ENCODE data around the gene UBE2QL1.

The UBE2QL1 gene

DNA sequence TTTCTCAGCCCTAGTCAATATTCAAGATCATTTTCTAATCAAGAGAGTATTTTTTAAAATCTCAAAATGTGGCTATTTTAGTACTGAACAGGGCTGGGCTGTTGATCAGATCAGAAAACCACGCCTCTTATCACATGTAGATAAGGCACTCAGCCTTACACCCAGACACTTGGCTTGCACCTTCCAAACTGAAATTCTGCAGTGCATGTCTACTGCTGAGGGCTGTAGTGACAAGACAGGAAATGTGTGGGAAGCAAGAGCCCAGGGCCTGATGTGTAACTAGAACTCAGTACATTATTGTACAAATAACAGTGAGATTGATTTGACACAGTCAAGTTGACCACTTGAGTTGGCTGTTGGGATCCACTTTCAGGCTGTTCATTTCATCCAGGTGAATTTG lies 48.6 kb downstream of the UBE2QL1 start:
- DNase-seq, result no peak
- in situ Hi-C loops (cut with HindIII; ENCODE audit: low pct_ligation_motif_present, low sequenced_read_pairs), result no loop called here
- Histone ChIP-seq H3K36me3 (replicated peaks) (no peaks in the 10 kb centered on the region), H3K4me3 (ENCODE audit: low read depth, low read length) (no peak overlapping the region), H3K27me3 (replicated peaks) (no peaks in the 10 kb centered on the region), H3K27ac (no peak overlapping the region)
- TF ChIP-seq, protein P1, sequence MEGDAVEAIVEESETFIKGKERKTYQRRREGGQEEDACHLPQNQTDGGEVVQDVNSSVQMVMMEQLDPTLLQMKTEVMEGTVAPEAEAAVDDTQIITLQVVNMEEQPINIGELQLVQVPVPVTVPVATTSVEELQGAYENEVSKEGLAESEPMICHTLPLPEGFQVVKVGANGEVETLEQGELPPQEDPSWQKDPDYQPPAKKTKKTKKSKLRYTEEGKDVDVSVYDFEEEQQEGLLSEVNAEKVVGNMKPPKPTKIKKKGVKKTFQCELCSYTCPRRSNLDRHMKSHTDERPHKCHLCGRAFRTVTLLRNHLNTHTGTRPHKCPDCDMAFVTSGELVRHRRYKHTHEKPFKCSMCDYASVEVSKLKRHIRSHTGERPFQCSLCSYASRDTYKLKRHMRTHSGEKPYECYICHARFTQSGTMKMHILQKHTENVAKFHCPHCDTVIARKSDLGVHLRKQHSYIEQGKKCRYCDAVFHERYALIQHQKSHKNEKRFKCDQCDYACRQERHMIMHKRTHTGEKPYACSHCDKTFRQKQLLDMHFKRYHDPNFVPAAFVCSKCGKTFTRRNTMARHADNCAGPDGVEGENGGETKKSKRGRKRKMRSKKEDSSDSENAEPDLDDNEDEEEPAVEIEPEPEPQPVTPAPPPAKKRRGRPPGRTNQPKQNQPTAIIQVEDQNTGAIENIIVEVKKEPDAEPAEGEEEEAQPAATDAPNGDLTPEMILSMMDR (IDR thresholded peaks at IDR 0.05; ENCODE audit: low read depth, low read length, missing control alignments), result no peak

DNA sequence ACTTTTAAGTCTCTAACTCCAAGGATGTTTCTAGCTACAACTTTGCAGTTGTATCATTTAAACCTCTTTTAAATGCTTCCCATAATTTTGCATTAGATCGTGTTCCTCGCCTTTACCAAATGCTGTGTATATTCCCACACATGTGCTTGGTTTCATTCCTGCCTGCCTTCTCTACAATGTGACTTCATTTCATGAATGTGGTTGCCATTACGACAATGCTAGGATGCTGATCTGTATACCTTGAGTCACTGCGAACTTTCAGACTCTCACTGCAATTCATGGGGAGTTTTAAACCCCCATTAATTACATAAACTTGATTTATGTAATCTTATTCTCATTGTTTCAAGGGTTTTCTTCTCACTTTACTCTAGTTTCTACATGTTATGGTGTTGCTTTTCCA lies 50.3 kb downstream of the UBE2QL1 start:
- Histone ChIP-seq H3K36me3 (replicated peaks) (no peaks in the 10 kb centered on the region), H3K27me3 (replicated peaks) (no peaks in the 10 kb centered on the region), H3K4me3 (ENCODE audit: low read depth, low read length) (no peak overlapping the region), H3K27ac (no peak overlapping the region)
- DNase-seq, result no peak
- TF ChIP-seq, protein P1 (IDR thresholded peaks at IDR 0.05; ENCODE audit: low read depth, low read length, missing control alignments), result no peak
- in situ Hi-C loops (cut with HindIII; ENCODE audit: low pct_ligation_motif_present, low sequenced_read_pairs), result no loop called here

DNA sequence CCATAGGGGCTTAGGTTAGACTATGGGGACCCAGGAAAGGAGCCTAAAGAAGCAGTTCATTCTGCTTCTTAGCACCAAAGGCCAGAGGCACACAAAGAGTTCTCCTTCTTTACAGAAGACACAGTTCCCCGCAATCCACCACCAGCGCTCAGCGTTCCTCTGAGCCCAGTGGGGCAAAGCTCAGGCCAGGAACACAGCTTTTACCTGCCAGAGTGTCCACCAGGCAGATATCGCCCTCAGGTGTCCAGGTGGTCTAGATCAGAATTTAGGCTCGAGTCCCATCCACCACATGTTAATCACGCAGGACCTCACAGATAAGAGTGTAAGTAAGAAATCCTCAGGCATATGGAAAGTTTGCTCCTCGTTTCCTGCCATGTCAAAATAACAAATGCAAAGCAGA lies 53.0 kb downstream of the UBE2QL1 start:
- in situ Hi-C loops (cut with HindIII; ENCODE audit: low pct_ligation_motif_present, low sequenced_read_pairs), result no loop called here
- Histone ChIP-seq H3K4me3 (ENCODE audit: low read depth, low read length) (no peak overlapping the region), H3K27me3 (replicated peaks) (no peaks in the 10 kb centered on the region), H3K27ac (no peak overlapping the region), H3K36me3 (replicated peaks) (no peaks in the 10 kb centered on the region)
- TF ChIP-seq, protein P1 (IDR thresholded peaks at IDR 0.05; ENCODE audit: low read depth, low read length, missing control alignments), result no peak
- no peak for DNase-seq

DNA sequence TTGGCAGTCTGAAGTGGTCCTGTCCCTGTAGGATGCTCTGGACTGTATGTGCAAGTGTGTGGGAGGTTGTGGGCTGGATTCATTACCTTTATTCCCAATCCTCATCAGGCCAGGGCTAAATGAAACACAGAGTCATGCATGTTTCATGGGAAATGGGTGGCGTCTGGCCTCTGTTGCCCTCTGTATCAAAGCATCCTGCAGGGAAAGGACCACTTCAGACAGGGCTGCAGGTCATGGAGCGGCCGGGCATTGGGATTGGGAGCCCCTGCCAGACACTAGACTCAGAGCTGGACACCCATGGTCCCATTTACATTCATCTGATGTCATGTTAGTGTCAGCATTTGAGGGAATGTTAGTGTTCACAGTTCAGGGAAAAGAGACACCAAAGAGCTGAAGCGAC lies 53.8 kb downstream of the UBE2QL1 start:
- no peaks in the 10 kb centered on the region for H3K36me3 ChIP-seq (replicated peaks)
- DNase-seq, result no peak
- in situ Hi-C loops (cut with HindIII; ENCODE audit: low pct_ligation_motif_present, low sequenced_read_pairs), result no loop called here
- H3K4me3 ChIP-seq (ENCODE audit: low read depth, low read length), result no peak overlapping the region
- no peak overlapping the region for H3K27ac ChIP-seq
- H3K27me3 ChIP-seq (replicated peaks), result no peaks in the 10 kb centered on the region
- TF ChIP-seq, protein P1 (IDR thresholded peaks at IDR 0.05; ENCODE audit: low read depth, low read length, missing control alignments), result no peak

DNA sequence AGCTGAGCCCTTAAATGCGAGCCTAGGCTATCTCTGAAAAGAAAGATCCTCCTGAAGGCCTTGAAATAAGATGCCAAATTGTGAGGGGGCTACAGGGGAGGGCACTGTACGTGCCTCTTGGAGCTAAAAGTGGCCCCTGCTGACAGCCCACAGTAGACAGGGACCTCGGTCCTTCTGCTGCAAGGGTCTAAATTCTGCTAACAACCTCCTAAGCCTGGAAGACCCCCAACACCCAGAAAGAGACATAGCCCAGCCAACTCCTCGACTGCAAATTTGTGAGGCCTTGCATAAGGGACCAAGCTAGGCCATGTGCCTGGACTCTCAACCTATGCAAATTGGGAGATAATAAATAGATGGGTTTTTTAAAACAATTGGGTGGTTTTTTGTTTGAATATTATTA lies 54.7 kb downstream of the UBE2QL1 start:
- H3K27me3 ChIP-seq (replicated peaks), result no peaks in the 10 kb centered on the region
- in situ Hi-C loops (cut with HindIII; ENCODE audit: low pct_ligation_motif_present, low sequenced_read_pairs), result no loop called here
- no peaks in the 10 kb centered on the region for H3K36me3 ChIP-seq (replicated peaks)
- H3K27ac ChIP-seq, result no peak overlapping the region
- no peak overlapping the region for H3K4me3 ChIP-seq (ENCODE audit: low read depth, low read length)
- TF ChIP-seq, protein P1 (IDR thresholded peaks at IDR 0.05; ENCODE audit: low read depth, low read length, missing control alignments), result no peak
- DNase-seq, result no peak

DNA sequence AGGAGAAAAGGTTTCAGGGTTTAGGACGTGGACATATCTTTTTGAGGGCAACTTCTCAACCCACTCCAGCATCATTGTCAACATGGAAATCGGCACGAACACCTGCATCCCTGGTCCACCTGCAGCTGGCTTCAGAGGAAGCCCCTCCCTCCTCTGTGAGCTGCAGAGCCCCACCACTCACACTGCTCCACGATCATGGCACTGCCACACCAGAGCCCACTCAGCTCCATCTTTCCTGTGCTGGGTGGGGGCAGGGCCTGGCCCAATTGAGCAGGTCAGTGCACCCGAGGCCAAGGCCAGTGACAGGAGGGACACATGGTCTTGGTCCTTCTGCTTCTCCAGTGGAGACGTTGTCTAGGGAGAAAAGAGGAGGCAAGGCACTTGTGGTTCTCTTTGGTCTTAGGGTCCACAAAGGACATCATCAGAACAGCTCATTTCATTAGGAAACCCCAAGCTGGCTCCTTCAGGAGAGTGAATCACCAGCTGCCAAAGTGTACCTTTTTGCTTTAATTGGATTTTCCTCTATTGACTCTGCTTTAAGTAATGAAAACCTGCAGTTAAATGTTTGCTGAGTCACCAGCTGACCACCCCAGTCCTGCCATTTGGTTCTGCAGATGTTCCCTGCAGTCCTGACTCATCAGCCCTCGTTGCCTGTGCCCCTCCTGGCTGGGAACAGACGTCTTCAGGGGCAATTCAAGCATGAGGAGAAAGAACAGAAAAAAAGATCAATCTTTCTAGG lies 56.2 kb downstream of the UBE2QL1 start:
- no peak overlapping the region for H3K4me3 ChIP-seq (ENCODE audit: low read depth, low read length)
- TF ChIP-seq, protein P1 (IDR thresholded peaks at IDR 0.05; ENCODE audit: low read depth, low read length, missing control alignments), result no peak
- H3K27me3 ChIP-seq (replicated peaks), result no peaks in the 10 kb centered on the region
- no peak for DNase-seq
- H3K36me3 ChIP-seq (replicated peaks), result no peaks in the 10 kb centered on the region
- H3K27ac ChIP-seq, result no peak overlapping the region
- in situ Hi-C loops (cut with HindIII; ENCODE audit: low pct_ligation_motif_present, low sequenced_read_pairs), result no loop called here
